Fibroblast of the aortic adventitia (primary cell): ENCODE measurements around the gene EID3. TPM values are rescaled to one million over a fixed set of nuclear protein-coding genes. Genes with fewer than 3 reads are reported as not detected.

ENCODE experiments used
- DNase-seq: peaks from one replicate; pipeline ENCODE4 v3.0.0-alpha.2; 2010; ENCODE audit warnings: low read depth
- H3K4me3 ChIP-seq: 2 replicates; pipeline ENCODE4 v1.5.1; 2011; ENCODE audit warnings: low read depth, mild to moderate bottlenecking, control low read depth, low read length, moderate library complexity
- CTCF ChIP-seq: IDR thresholded peaks from 2 replicates; pipeline ENCODE4 v1.5.1; 2011; ENCODE audit warnings: mild to moderate bottlenecking, low read length, control low read depth, inconsistent platforms; ENCODE audit not compliant: insufficient read depth
- total RNA-seq: library from RNA; depleted of rRNA; stranded (reverse); fragments of >200 nt; gene quantifications from 2 replicates; pipeline ENCODE4 v1.2.3, GENCODE V29; 2012; ENCODE audit warnings: low replicate concordance

The EID3 gene
- total RNA-seq, 1 donor = 14.9 TPM

GRCh38 chr12:104345234-104346066, 41.9 kb downstream of the EID3 start:
- no peak for TF ChIP-seq CTCF

GRCh38 chr12:104347374-104348075, 44.0 kb downstream of the EID3 start:
- H3K4me3 ChIP-seq = no peak overlapping the region
- no peak for TF ChIP-seq CTCF
- peak; percentile 47 for DNase-seq

More at GRCh38 chr12:104345234-104346066, 41.9 kb downstream of the EID3 start:
- no peak overlapping the region for H3K4me3 ChIP-seq
- DNase-seq = no peak

- no peak for DNase-seq
- TF ChIP-seq CTCF = no peak
- H3K4me3 ChIP-seq = no peak overlapping the region
These were observed 44.9 kb downstream of the EID3 start for GRCh38 chr12:104348283-104348993.

- no peak overlapping the region for H3K4me3 ChIP-seq
- no peak for DNase-seq
- no peak for TF ChIP-seq CTCF
These were observed 45.5 kb downstream of the EID3 start for GRCh38 chr12:104348994-104349494.

- no peak for TF ChIP-seq CTCF
- no peak for DNase-seq
- no peak overlapping the region for H3K4me3 ChIP-seq
These were observed 46.9 kb downstream of the EID3 start for GRCh38 chr12:104350211-104351056.
